IPS-11a (cell line): ENCODE data around the gene RASL10A.

Experiments
- H3K4me3 ChIP-seq: one replicate; pipeline ENCODE4 v1.5.1; 2013; ENCODE audit warnings: low read depth, low read length, control low read depth

The RASL10A gene

GRCh38 chr22:29323641-29324040 is 8.1 kb upstream of the RASL10A start:
- H3K4me3 ChIP-seq = no peak overlapping the region

- H3K4me3 ChIP-seq = no peak overlapping the region
Observed at GRCh38 chr22:29320546-29320945, 5.0 kb upstream of the RASL10A start.

GRCh38 chr22:29319072-29319471 is 3.6 kb upstream of the RASL10A start:
- no peak overlapping the region for H3K4me3 ChIP-seq

DNA sequence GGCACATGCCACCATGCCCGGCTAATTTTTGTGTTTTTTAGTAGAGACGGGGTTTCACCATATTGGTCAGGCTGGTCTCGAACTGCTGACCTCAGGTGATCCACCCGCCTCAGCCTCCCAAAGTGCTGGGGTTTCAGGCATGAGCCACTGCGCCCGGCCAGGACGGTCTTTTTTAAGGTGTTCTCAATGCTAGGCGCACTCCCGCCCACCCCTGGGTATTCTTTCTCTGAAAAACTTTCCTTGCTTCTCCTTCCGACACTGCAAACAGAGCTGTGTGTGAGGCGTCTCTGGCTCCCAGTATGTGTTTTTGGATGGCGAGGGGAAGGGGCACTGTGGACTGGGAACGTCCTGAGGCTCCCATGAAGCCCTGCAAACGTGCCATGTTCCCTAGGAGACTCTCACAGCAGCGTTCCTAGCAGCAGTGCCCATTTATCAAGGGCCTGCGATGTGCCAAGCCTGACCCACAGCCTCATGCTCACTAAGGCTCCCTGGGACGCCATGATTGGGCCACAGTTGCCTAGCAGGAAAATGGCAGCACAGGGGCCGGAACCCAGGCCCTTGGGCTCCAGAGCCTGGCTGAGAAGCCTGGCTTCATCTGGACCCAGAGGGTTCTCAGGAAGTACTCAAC is 2.4 kb upstream of the RASL10A start:
- H3K4me3 ChIP-seq = no peak overlapping the region

DNA sequence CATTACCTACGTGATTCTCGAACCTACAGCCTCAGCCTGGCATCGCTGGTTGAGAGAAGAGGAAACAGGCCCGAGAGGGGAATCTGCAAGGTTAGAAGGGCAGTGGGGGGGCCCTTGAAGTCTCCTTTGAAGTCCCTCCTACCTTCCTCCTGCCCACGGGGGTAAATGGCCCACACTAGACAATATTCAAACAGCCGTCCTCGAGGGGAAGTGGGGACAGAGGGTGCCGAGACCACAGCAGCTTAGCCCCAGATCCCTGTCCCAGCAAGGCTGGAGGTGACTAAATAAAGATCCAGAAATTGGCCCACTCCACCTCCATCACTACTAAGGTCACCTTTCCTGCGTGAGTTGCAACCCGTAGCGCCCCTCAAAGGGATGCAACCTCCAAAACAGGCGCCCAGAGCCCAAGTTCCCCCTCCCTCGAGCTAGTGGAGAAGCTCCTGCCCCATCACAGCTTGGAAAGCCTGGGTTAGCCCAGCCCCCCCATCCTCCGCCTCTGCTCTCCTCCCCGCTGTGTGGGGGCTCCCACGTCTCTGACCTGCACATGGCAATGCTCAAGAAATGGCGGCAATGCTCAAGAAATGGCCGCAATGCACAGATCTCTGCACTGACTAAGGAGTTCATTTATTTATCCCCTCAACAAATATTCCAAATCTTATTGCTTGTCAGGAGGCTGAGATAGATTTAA is 788 bp upstream of the RASL10A start:
- no peak overlapping the region for H3K4me3 ChIP-seq

- peak overlapping the region; percentile 4 for H3K4me3 ChIP-seq
Observed at GRCh38 chr22:29314537-29315285, 786 bp downstream of the RASL10A start.

DNA sequence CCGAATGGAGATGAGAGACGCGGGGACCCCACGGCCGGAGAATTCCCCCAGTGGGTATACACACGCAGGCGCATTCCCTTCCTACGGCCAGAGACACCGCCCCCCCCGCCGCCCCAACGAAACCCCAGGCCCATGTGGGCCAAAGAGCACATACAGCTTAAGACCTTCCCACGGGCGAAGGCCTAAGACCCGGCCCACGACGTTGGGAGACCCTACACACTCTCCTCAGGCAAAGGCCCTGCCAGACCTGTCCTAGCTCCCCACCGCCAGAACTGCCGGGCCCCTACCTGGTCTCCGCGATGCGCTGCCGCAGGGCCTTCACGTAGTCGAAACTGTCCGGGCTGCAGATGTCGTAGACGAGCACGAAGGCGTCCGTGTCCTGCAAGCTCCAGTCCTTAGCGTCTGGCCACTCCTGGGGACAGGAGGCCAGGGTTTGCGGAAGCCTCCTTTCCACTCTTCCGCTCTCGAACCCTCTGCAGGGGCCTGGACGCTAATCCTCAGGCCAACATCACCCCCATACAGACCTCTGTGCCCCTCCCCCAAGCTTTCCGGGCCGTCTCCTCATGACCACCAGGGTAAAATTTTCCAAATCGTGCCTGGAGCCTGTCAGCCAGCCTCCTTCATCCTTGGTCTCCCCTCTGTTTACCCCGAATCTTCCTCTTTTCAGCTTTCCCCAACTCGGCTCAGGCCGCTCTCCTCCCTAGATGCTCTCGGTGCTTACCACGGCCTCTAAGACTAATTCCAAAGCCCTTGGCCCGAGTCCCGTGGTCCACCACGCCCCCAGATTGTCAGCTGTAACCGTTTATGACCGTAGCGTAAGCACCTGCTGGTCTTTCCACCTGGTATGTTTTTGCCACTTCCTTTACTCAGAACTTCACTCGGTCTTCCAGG is 1.7 kb downstream of the RASL10A start:
- H3K4me3 ChIP-seq = no peak overlapping the region

DNA sequence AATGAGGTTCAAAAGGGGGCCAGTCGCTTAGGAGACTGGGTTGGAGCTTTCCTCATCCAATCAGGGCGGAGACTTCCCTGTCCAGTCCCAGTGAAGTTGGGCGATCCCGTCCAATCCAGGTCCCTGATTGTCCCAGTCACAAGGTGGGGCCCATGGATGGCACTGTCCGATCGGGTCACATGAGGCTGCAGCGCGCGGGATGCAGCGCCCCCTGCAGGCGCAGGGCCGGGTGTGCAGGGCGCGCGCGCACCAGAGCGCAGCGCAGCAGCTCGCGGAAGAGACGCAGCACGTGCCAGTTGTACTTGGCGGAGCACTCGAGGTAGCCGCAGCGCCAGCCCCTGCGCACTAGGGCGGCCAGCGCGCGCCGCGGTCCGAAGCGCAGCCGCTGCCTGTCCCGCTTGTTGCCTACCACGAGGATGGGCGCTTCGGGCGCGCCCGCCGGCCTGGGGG is 2.3 kb downstream of the RASL10A start:
- H3K4me3 ChIP-seq = no peak overlapping the region

GRCh38 chr22:29312218-29313125 is 3.0 kb downstream of the RASL10A start:
- H3K4me3 ChIP-seq = no peak overlapping the region

DNA sequence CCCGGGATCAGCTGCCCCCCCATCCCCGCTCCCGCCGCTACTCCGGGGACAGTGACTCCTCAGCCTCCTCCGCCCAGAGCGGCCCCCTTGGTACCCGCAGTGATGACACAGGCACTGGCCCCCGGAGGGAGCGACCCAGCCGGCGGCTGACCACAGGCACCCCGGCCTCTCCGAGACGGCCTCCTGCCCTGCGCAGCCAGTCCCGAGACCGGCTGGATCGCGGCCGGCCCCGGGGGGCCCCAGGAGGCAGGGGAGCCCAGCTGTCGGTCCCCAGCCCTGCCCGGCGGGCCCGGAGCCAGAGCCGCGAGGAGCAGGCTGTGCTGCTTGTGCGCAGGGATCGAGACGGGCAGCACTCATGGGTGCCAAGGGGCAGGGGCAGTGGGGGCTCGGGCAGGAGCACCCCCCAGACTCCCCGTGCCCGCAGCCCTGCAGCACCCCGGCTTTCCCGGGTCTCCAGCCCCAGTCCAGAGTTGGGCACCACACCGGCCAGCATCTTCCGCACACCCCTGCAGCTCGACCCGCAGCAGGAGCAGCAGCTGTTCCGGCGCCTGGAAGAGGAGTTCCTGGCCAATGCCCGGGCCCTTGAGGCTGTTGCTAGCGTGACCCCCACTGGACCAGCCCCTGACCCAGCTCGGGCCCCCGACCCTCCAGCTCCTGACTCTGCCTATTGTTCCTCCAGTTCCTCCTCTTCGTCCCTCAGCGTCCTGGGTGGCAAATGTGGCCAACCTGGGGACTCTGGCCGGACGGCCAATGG is 3.9 kb downstream of the RASL10A start:
- no peak overlapping the region for H3K4me3 ChIP-seq

DNA sequence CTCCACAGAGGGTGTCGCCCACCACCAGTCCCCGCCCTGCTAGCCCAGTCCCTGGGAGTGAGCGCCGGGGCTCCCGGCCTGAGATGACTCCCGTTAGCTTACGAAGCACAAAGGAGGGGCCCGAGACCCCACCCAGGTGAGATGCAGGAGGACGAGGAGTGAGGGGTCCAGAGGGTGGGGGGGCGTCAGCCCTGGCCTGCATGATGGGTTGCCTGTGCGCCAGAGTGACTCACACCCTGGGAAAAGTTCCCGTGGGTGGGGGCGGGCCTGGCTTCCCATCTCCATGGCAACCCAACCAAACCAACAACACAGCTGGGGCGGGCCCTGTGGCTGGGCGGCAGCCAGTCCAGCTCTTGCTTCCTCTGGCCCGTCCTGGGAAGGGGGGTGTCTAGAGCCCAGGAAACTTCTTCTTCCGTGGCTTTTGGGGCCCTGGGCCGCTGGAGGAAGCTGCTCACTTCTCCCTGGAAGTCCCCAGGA is 4.6 kb downstream of the RASL10A start:
- no peak overlapping the region for H3K4me3 ChIP-seq

DNA sequence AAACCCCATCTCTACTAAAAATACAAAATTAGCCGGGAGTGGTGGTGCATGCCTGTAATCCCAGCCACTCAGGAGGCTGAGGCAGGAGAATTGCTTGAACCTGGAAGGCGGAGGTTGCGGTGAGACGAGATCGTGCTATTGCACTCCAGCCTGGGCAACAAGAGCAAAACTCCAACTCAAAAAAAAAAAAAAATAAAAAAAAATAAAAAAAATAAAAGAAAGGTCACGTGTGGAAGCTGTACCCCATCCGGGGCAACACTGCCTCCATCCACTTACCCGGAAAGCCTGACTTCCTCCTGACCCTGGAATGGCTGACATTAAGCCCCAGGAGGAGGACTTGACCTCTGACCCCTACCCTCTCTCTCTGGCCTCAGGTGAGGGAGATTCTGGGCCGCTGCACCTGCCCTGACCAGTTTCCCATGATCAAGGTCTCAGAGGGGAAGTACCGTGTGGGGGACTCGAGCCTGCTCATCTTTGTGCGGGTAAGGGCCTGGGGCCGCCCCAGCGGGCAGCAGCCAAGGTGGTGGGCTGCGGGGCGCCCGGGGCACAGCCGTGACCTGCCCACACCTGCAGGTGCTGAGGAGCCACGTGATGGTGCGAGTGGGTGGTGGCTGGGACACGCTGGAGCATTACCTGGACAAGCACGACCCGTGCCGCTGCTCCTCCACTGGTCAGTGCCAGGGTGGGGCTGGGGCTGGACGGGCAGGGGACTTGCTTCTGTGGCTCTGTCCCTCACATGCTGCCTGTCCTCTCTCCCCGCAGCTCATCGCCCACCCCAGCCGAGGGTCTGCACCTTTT is 5.2 kb downstream of the RASL10A start:
- no peak overlapping the region for H3K4me3 ChIP-seq

- H3K4me3 ChIP-seq = no peak overlapping the region
Observed at GRCh38 chr22:29309332-29310064, 6.0 kb downstream of the RASL10A start.

GRCh38 chr22:29308791-29309262 is 6.7 kb downstream of the RASL10A start:
- H3K4me3 ChIP-seq = no peak overlapping the region

- no peak overlapping the region for H3K4me3 ChIP-seq
Observed at GRCh38 chr22:29308148-29308790, 7.2 kb downstream of the RASL10A start.

- peak overlapping the region; percentile 31 for H3K4me3 ChIP-seq
Observed at GRCh38 chr22:29307596-29308147, 7.8 kb downstream of the RASL10A start.
